ENCODE measurements around the gene KLHL40.

DNA sequence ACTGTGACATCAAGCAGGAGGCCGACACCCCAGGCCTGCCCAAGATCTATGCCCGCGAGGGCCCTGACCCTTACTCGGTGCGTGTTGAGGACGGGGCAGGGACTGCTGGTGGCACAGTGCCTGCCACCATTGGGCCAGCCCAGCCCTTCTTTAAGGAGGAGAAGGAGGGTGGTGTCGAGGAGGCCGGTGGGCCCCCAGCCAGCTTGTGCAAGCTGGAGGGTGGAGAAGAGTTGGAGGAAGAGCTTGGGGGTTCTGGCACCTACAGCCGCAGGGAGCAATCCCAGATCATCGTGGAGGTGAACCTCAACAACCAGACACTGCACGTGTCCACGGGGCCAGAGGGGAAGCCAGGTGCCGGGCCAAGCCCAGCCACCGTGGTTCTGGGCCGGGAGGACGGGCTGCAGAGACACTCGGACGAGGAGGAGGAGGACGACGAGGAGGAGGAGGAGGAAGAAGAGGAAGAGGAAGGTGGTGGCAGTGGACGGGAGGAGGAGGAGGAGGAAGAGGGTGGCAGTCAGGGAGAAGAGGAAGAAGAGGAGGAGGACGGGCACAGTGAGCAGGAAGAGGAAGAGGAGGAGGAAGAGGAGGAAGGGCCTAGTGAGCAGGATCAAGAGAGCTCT is 26.5 kb upstream of the KLHL40 start:
- TF ChIP-seq EZH2 (IDR thresholded peaks at IDR 0.05; ENCODE audit: borderline replicate concordance, low read depth, low read length, severe bottlenecking) (no peak), POLR2AphosphoS5 (IDR thresholded peaks at IDR 0.05; ENCODE audit: insufficient read depth, low read depth, low read length) (no peak), MYC (IDR thresholded peaks at IDR 0.05; ENCODE audit: low read depth, low read length) (no peak), POLR2A (IDR thresholded peaks at IDR 0.05; ENCODE audit: low read depth, low read length) (no peak), JUN (IDR thresholded peaks at IDR 0.05; ENCODE audit: borderline replicate concordance, insufficient read depth, insufficient read length, low read depth) (no peak)
- TF ChIP-seq, protein P1, sequence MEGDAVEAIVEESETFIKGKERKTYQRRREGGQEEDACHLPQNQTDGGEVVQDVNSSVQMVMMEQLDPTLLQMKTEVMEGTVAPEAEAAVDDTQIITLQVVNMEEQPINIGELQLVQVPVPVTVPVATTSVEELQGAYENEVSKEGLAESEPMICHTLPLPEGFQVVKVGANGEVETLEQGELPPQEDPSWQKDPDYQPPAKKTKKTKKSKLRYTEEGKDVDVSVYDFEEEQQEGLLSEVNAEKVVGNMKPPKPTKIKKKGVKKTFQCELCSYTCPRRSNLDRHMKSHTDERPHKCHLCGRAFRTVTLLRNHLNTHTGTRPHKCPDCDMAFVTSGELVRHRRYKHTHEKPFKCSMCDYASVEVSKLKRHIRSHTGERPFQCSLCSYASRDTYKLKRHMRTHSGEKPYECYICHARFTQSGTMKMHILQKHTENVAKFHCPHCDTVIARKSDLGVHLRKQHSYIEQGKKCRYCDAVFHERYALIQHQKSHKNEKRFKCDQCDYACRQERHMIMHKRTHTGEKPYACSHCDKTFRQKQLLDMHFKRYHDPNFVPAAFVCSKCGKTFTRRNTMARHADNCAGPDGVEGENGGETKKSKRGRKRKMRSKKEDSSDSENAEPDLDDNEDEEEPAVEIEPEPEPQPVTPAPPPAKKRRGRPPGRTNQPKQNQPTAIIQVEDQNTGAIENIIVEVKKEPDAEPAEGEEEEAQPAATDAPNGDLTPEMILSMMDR (IDR thresholded peaks at IDR 0.05; ENCODE audit: extremely low read depth in 1 of 2, insufficient read depth in 1 of 2, low read depth in 1 of 2, low read length in 2 of 2), result no peak
